HEK293 (cell line): ENCODE measurements around the gene NDUFV2.

Experiments
- FEZF1 ChIP-seq: fragments of 450-650 bp; formaldehyde crosslinking; IDR thresholded peaks from 2 replicates; pipeline ENCODE4 v1.5.1; 2016; ENCODE audit warnings: missing biosample characterization, missing genetic modification characterization
- REST ChIP-seq: fragments of 450-650 bp; formaldehyde crosslinking; IDR thresholded peaks from 2 replicates; pipeline ENCODE4 v1.5.1; 2016; ENCODE audit warnings: missing biosample characterization, missing genetic modification characterization
- SP3 ChIP-seq: fragments of 450-650 bp; formaldehyde crosslinking; IDR thresholded peaks from 2 replicates; pipeline ENCODE4 v1.5.1; 2016; ENCODE audit warnings: missing biosample characterization, missing genetic modification characterization
- ZFP37 ChIP-seq: fragments of 450-650 bp; formaldehyde crosslinking; IDR thresholded peaks from 2 replicates; pipeline ENCODE4 v1.5.1; 2016; ENCODE audit warnings: missing biosample characterization, missing genetic modification characterization
- ZNF112 ChIP-seq: fragments of 450-650 bp; formaldehyde crosslinking; IDR thresholded peaks from 2 replicates; pipeline ENCODE4 v1.5.0; 2017; ENCODE audit warnings: missing biosample characterization, missing genetic modification characterization
- ZNF394 ChIP-seq: fragments of 450-650 bp; formaldehyde crosslinking; IDR thresholded peaks from 2 replicates; pipeline ENCODE4 v1.5.1; 2016; ENCODE audit warnings: missing biosample characterization, missing genetic modification characterization, mild to moderate bottlenecking, moderate library complexity, borderline replicate concordance
- ZNF555 ChIP-seq: fragments of 450-650 bp; formaldehyde crosslinking; conservative IDR thresholded peaks from 2 replicates; pipeline ENCODE4 v1.5.1; 2017; ENCODE audit warnings: missing biosample characterization, mild to moderate bottlenecking, missing genetic modification characterization, inconsistent platforms
- ZNF571 ChIP-seq: fragments of 450-650 bp; formaldehyde crosslinking; IDR thresholded peaks from 2 replicates; pipeline ENCODE4 v1.5.0; 2017; ENCODE audit warnings: missing biosample characterization, missing genetic modification characterization
- ZNF621 ChIP-seq: fragments of 450-650 bp; formaldehyde crosslinking; IDR thresholded peaks from 2 replicates; pipeline ENCODE4 v1.5.1; 2017; ENCODE audit warnings: missing biosample characterization, missing genetic modification characterization
- ZNF830 ChIP-seq: fragments of 450-650 bp; IDR thresholded peaks from 2 replicates; pipeline ENCODE4 v1.5.0; 2018; ENCODE audit warnings: missing biosample characterization, missing genetic modification characterization, low read depth, mild to moderate bottlenecking, moderate library complexity
- TF ChIP-seq, protein P1 (sequence below): fragments of 450-650 bp; formaldehyde crosslinking; IDR thresholded peaks from 2 replicates; pipeline ENCODE4 v1.5.1; 2016; ENCODE audit warnings: missing biosample characterization, missing genetic modification characterization
- TF ChIP-seq, protein P2 (sequence below): fragments of 450-650 bp; formaldehyde crosslinking; IDR thresholded peaks from 2 replicates; pipeline ENCODE4 v1.5.1; 2016; ENCODE audit warnings: missing biosample characterization, missing genetic modification characterization, low read depth
- TF ChIP-seq, protein P3 (sequence below): fragments of 450-650 bp; formaldehyde crosslinking; IDR thresholded peaks from 2 replicates; pipeline ENCODE4 v1.5.1; 2016; ENCODE audit warnings: missing biosample characterization, missing genetic modification characterization

DNA sequence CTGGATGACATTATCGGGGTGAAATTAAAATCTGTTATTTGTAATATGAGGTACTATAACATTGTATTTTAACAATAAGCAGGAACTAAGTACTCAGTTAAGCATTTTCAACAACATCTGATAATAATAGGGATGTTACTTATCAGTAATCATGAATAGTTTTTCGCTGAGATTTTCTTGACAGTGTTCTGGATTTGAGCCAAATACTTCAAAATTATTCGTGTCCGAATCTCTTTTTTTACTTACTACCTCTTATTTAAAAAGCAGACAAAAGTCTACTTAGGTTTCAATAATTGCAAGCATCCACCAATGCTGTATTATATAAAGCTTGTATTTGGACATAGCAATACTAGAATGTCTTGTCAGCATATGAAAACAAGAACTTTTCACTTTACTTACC lies 27.7 kb downstream of the NDUFV2 start:
- no peak for TF ChIP-seq REST (tag by site-specific recombination)
- TF ChIP-seq, protein P1, sequence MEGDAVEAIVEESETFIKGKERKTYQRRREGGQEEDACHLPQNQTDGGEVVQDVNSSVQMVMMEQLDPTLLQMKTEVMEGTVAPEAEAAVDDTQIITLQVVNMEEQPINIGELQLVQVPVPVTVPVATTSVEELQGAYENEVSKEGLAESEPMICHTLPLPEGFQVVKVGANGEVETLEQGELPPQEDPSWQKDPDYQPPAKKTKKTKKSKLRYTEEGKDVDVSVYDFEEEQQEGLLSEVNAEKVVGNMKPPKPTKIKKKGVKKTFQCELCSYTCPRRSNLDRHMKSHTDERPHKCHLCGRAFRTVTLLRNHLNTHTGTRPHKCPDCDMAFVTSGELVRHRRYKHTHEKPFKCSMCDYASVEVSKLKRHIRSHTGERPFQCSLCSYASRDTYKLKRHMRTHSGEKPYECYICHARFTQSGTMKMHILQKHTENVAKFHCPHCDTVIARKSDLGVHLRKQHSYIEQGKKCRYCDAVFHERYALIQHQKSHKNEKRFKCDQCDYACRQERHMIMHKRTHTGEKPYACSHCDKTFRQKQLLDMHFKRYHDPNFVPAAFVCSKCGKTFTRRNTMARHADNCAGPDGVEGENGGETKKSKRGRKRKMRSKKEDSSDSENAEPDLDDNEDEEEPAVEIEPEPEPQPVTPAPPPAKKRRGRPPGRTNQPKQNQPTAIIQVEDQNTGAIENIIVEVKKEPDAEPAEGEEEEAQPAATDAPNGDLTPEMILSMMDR (tag by site-specific recombination) = no peak
- no peak for TF ChIP-seq ZNF621 (tag by site-specific recombination)
- TF ChIP-seq, protein P2, sequence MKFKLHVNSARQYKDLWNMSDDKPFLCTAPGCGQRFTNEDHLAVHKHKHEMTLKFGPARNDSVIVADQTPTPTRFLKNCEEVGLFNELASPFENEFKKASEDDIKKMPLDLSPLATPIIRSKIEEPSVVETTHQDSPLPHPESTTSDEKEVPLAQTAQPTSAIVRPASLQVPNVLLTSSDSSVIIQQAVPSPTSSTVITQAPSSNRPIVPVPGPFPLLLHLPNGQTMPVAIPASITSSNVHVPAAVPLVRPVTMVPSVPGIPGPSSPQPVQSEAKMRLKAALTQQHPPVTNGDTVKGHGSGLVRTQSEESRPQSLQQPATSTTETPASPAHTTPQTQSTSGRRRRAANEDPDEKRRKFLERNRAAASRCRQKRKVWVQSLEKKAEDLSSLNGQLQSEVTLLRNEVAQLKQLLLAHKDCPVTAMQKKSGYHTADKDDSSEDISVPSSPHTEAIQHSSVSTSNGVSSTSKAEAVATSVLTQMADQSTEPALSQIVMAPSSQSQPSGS (tag by site-specific recombination) = no peak
- no peak for TF ChIP-seq ZNF394
- TF ChIP-seq, protein P3, sequence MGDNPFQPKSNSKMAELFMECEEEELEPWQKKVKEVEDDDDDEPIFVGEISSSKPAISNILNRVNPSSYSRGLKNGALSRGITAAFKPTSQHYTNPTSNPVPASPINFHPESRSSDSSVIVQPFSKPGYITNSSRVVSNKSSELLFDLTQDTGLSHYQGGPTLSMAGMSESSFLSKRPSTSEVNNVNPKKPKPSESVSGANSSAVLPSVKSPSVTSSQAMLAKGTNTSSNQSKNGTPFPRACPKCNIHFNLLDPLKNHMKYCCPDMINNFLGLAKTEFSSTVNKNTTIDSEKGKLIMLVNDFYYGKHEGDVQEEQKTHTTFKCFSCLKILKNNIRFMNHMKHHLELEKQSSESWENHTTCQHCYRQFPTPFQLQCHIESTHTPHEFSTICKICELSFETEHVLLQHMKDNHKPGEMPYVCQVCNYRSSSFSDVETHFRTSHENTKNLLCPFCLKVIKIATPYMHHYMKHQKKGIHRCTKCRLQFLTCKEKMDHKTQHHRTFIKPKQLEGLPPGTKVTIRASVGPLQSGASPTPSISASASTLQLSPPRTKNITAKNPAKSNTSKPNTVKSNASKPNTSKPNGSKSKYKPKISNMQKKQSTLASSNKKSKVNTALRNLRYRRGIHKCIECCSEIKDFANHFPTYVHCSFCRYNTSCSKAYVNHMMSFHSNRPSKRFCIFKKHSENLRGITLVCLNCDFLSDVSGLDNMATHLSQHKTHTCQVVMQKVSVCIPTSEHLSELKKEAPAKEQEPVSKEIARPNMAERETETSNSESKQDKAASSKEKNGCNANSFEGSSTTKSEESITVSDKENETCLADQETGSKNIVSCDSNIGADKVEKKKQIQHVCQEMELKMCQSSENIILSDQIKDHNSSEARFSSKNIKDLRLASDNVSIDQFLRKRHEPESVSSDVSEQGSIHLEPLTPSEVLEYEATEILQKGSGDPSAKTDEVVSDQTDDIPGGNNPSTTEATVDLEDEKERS (tag by site-specific recombination) = no peak
- TF ChIP-seq ZFP37 = no peak
- no peak for TF ChIP-seq FEZF1
- no peak for TF ChIP-seq ZNF112
- TF ChIP-seq SP3 = no peak
- TF ChIP-seq ZNF571 (tag by site-specific recombination) = no peak
- no peak for TF ChIP-seq ZNF555
- no peak for TF ChIP-seq ZNF830 (tag by site-specific recombination)
